Stimulated activated naive B cell treated with anti-CD40 and anti-IgM and Interleukin-4, amounts not matched to agents 10 μg/mL and 1 μg/mL and 100 μg/mL, for 72 hours (primary cell): ENCODE results near the gene KCNQ1OT1.

Experiments used
- ATAC-seq, 2 donors: fragments of 150-1000 bp; cut with Tn5 transposase; replicated peaks; 2 replicates each; pipeline ENCODE4 v1.10.0; 2021; ENCODE audit warnings: moderate library complexity in 1 of 2
- DNase-seq: peaks from one replicate; pipeline ENCODE4 v3.0.0; 2021
- H3K27ac Mint-ChIP-seq: one replicate; pipeline ENCODE4 v1.8.0; 2022; ENCODE audit warnings: mild to moderate bottlenecking, mixed read lengths
- H3K27me3 Mint-ChIP-seq, 2 donors: one replicate each; pipeline ENCODE4 v1.8.0; 2022; ENCODE audit warnings: mixed read lengths in 2 of 2
- H3K36me3 Mint-ChIP-seq, 2 donors: one replicate each; pipeline ENCODE4 v1.8.0; 2022; ENCODE audit warnings: mixed read lengths in 2 of 2, mild to moderate bottlenecking in 1 of 2
- H3K4me1 Mint-ChIP-seq, 2 donors: one replicate each; pipeline ENCODE4 v1.8.0; 2022; ENCODE audit warnings: mixed read lengths in 2 of 2, mild to moderate bottlenecking in 1 of 2
- H3K4me3 Mint-ChIP-seq, 2 donors: one replicate each; pipeline ENCODE4 v1.8.0; 2022; ENCODE audit warnings: mild to moderate bottlenecking in 2 of 2, mixed read lengths in 2 of 2, moderate library complexity in 1 of 2
- H3K9me3 Mint-ChIP-seq, 2 donors: one replicate each; pipeline ENCODE4 v1.8.0; 2022; ENCODE audit warnings: mixed read lengths in 2 of 2, mild to moderate bottlenecking in 1 of 2

Gene KCNQ1OT1

GRCh38 chr11:2581151-2581930, 118.5 kb downstream of the KCNQ1OT1 start:
- Mint-ChIP-seq H3K4me3 (no peak overlapping the region), H3K27ac (no peak overlapping the region), H3K9me3 (no peaks in the 10 kb centered on the region), H3K4me1 (no peaks in the 10 kb centered on the region), H3K36me3 (peaks cover 0 to 3% of the 10 kb centered on the region in 2 donors), H3K27me3 (no peaks in the 10 kb centered on the region)
- ATAC-seq (no peak), DNase-seq (no peak)

- H3K9me3 Mint-ChIP-seq = no peaks in the 10 kb centered on the region
- H3K36me3 Mint-ChIP-seq = peaks cover 0 to 3% of the 10 kb centered on the region in 2 donors
- no peak overlapping the region for H3K27ac Mint-ChIP-seq
- H3K4me3 Mint-ChIP-seq = no peak overlapping the region
- DNase-seq = no peak
- ATAC-seq = no peak
- H3K27me3 Mint-ChIP-seq = no peaks in the 10 kb centered on the region
- H3K4me1 Mint-ChIP-seq = no peaks in the 10 kb centered on the region
Observed at GRCh38 chr11:2580571-2581001, 119.2 kb downstream of the KCNQ1OT1 start.

GRCh38 chr11:2580061-2580421, 119.8 kb downstream of the KCNQ1OT1 start:
- H3K4me3 Mint-ChIP-seq = no peak overlapping the region
- H3K36me3 Mint-ChIP-seq = peaks cover 0 to 3% of the 10 kb centered on the region in 2 donors
- ATAC-seq = no peak
- no peak for DNase-seq
- no peaks in the 10 kb centered on the region for H3K27me3 Mint-ChIP-seq
- no peak overlapping the region for H3K27ac Mint-ChIP-seq
- no peaks in the 10 kb centered on the region for H3K9me3 Mint-ChIP-seq
- no peaks in the 10 kb centered on the region for H3K4me1 Mint-ChIP-seq

- Mint-ChIP-seq H3K36me3 (peaks cover 0 to 3% of the 10 kb centered on the region in 2 donors), H3K4me3 (no peak overlapping the region), H3K4me1 (no peaks in the 10 kb centered on the region), H3K27ac (no peak overlapping the region), H3K9me3 (no peaks in the 10 kb centered on the region), H3K27me3 (no peaks in the 10 kb centered on the region)
- DNase-seq = no peak
- ATAC-seq = no peak
Observed at GRCh38 chr11:2579315-2580060, 120.3 kb downstream of the KCNQ1OT1 start.

- peaks cover 0 to 3% of the 10 kb centered on the region in 2 donors for H3K36me3 Mint-ChIP-seq
- no peak overlapping the region for H3K27ac Mint-ChIP-seq
- no peaks in the 10 kb centered on the region for H3K27me3 Mint-ChIP-seq
- no peak for ATAC-seq
- H3K4me3 Mint-ChIP-seq = no peak overlapping the region
- no peaks in the 10 kb centered on the region for H3K4me1 Mint-ChIP-seq
- H3K9me3 Mint-ChIP-seq = no peaks in the 10 kb centered on the region
- no peak for DNase-seq
Observed at GRCh38 chr11:2578929-2579270, 120.9 kb downstream of the KCNQ1OT1 start.

- ATAC-seq = no peak
Observed at GRCh38 chr11:2577991-2578928, 121.5 kb downstream of the KCNQ1OT1 start.

GRCh38 chr11:2577031-2577990, 122.5 kb downstream of the KCNQ1OT1 start:
- no peak for ATAC-seq
- H3K36me3 Mint-ChIP-seq = peaks cover 0 to 6% of the 10 kb centered on the region in 2 donors
- no peak overlapping the region for H3K27ac Mint-ChIP-seq
- DNase-seq = no peak
- no peaks in the 10 kb centered on the region for H3K9me3 Mint-ChIP-seq
- H3K4me1 Mint-ChIP-seq = no peaks in the 10 kb centered on the region
- no peaks in the 10 kb centered on the region for H3K27me3 Mint-ChIP-seq
- H3K4me3 Mint-ChIP-seq = no peak overlapping the region

More at GRCh38 chr11:2577991-2578928, 121.5 kb downstream of the KCNQ1OT1 start:
- Mint-ChIP-seq H3K4me3 (no peak overlapping the region), H3K27ac (no peak overlapping the region), H3K36me3 (peaks cover 0 to 3% of the 10 kb centered on the region in 2 donors), H3K9me3 (no peaks in the 10 kb centered on the region), H3K4me1 (no peaks in the 10 kb centered on the region), H3K27me3 (no peaks in the 10 kb centered on the region)
- DNase-seq = no peak

GRCh38 chr11:2576549-2576948, 123.2 kb downstream of the KCNQ1OT1 start:
- Mint-ChIP-seq H3K4me3 (no peak overlapping the region), H3K27me3 (no peaks in the 10 kb centered on the region), H3K4me1 (no peaks in the 10 kb centered on the region), H3K36me3 (peaks cover 0 to 6% of the 10 kb centered on the region in 2 donors), H3K9me3 (no peaks in the 10 kb centered on the region), H3K27ac (no peak overlapping the region)
- DNase-seq = no peak
- no peak for ATAC-seq

GRCh38 chr11:2576111-2576510, 123.7 kb downstream of the KCNQ1OT1 start:
- Mint-ChIP-seq H3K4me1 (no peaks in the 10 kb centered on the region), H3K9me3 (no peaks in the 10 kb centered on the region), H3K4me3 (no peak overlapping the region), H3K27me3 (no peaks in the 10 kb centered on the region), H3K27ac (no peak overlapping the region), H3K36me3 (peaks cover 0 to 6% of the 10 kb centered on the region in 2 donors)
- no peak for ATAC-seq
- DNase-seq = no peak

GRCh38 chr11:2575591-2576051, 124.2 kb downstream of the KCNQ1OT1 start:
- H3K4me3 Mint-ChIP-seq = no peak overlapping the region
- H3K27ac Mint-ChIP-seq = no peak overlapping the region
- H3K36me3 Mint-ChIP-seq = peaks cover 0 to 6% of the 10 kb centered on the region in 2 donors
- H3K9me3 Mint-ChIP-seq = no peaks in the 10 kb centered on the region
- no peaks in the 10 kb centered on the region for H3K27me3 Mint-ChIP-seq
- ATAC-seq (no peak), DNase-seq (no peak)
- H3K4me1 Mint-ChIP-seq = no peaks in the 10 kb centered on the region

- H3K27ac Mint-ChIP-seq = no peak overlapping the region
- H3K4me1 Mint-ChIP-seq = no peaks in the 10 kb centered on the region
- no peak overlapping the region for H3K4me3 Mint-ChIP-seq
- H3K9me3 Mint-ChIP-seq = no peaks in the 10 kb centered on the region
- ATAC-seq (no peak), DNase-seq (no peak)
- H3K27me3 Mint-ChIP-seq = no peaks in the 10 kb centered on the region
- H3K36me3 Mint-ChIP-seq = peaks cover 0 to 6% of the 10 kb centered on the region in 2 donors
Observed at GRCh38 chr11:2574553-2575535, 125.0 kb downstream of the KCNQ1OT1 start.

- no peaks in the 10 kb centered on the region for H3K27me3 Mint-ChIP-seq
- H3K27ac Mint-ChIP-seq = no peak overlapping the region
- no peak for ATAC-seq
- no peaks in the 10 kb centered on the region for H3K4me1 Mint-ChIP-seq
- no peak overlapping the region for H3K4me3 Mint-ChIP-seq
- H3K9me3 Mint-ChIP-seq = no peaks in the 10 kb centered on the region
- no peak for DNase-seq
- H3K36me3 Mint-ChIP-seq = peaks cover 0 to 6% of the 10 kb centered on the region in 2 donors
Observed at GRCh38 chr11:2574043-2574552, 125.7 kb downstream of the KCNQ1OT1 start.
